Upper lobe of right lung (tissue), 1 donor: ENCODE results near the gene DIPK1B. TPM values are rescaled to one million over a fixed set of nuclear protein-coding genes. Genes with fewer than 3 reads are reported as not detected.

ENCODE experiments used
- ATAC-seq: fragments of 200-7000 bp; cut with Tn5 transposase; one replicate; pipeline ENCODE4 v1.9.1; 2020; ENCODE audit warnings: mild to moderate bottlenecking, moderate library complexity
- DNase-seq: peaks from one replicate; pipeline ENCODE4 v3.0.0-alpha.2; 2020
- H3K27ac ChIP-seq: fragments of 200-600 bp; one replicate; pipeline ENCODE4 v1.8.0; 2022
- H3K27me3 ChIP-seq: fragments of 200-600 bp; one replicate; pipeline ENCODE4 v1.8.0; 2022; ENCODE audit warnings: mild to moderate bottlenecking
- H3K36me3 ChIP-seq: fragments of 200-600 bp; one replicate; pipeline ENCODE4 v1.8.0; 2022
- H3K4me1 ChIP-seq: fragments of 200-600 bp; one replicate; pipeline ENCODE4 v1.8.0; 2022
- H3K4me3 ChIP-seq: fragments of 200-600 bp; one replicate; pipeline ENCODE4 v1.8.0; 2022; ENCODE audit warnings: mild to moderate bottlenecking
- H3K9me3 ChIP-seq: fragments of 200-600 bp; one replicate; pipeline ENCODE4 v1.8.0; 2022
- CTCF ChIP-seq: fragments of 200-600 bp; IDR thresholded peaks from one replicate; pipeline ENCODE4 v1.8.0; 2022; ENCODE audit warnings: antibody characterized with exemption
- intact Hi-C: fragments of 100-400 bp; cut with DNase I; formaldehyde crosslinking; loops from one replicate; pipeline ENCODE4 v1.11.0; 2022
- total RNA-seq: library from RNA; stranded (reverse); fragmentation: NEBNext Ultra II Directional; extraction: Animal tissue kit (Norgen Biotek cat#: 25700); gene quantifications from one replicate; pipeline ENCODE4 v1.2.1, GENCODE V29; 2021
- donor health status: DM: no; HTN: yes; CAD: no; lungs with severe emphysema.

Gene DIPK1B
- total RNA-seq, 1 donor from 2014 or later: 17.7 TPM

- intact Hi-C loops: no loop called here
- Histone ChIP-seq H3K9me3 (no peaks in the 10 kb centered on the region), H3K27ac (no peak within 1 kb of the TSS), H3K4me3 (peak within 1 kb of the TSS; percentile 23), H3K27me3 (peaks cover 31% of the 10 kb centered on the region), H3K36me3 (no peaks in the 10 kb centered on the region), H3K4me1 (peaks cover 17% of the 10 kb centered on the region)
- ATAC-seq: peak; percentile 9
- TF ChIP-seq CTCF: peak; percentile 23
- no peak for DNase-seq
Observed at GRCh38 chr9:136742591-136743391, 30.4 kb downstream of the DIPK1B start, which contains the start of gene LCN10. TSS of gene LCN10 (minus strand) at chr9:136742940. CDS start at chr9:136742903, 37 bp downstream.

DNA sequence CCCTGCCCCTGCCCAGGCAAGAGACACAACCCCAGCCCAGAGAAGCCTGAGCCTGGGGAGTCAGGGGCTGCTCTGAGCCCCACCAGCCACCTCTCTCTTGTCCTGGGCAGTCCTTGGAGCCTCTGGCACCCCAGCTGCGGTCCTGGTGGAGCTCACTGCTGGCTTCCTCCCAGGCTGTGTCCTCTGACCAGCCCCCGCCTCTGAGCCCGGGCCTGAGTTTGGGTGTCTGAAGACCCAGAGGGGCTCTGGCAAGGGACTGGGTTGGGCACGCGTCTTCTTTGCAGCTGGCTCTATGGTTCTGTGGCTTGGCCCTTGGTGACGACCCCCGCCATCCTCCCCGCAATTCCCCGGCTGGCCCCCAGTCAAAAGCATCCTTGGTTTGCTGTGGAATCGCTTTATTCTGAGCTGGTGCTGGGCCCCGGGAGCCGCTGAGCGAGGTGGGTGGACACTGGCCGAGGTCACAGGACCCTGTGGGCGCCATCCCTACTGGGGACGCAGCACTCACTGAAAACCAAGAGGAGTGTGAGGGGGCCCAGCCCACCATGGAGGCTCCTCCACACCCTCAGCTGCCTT is 31.4 kb downstream of the DIPK1B start:
- no peak overlapping the region for H3K27ac ChIP-seq
- DNase-seq: no peak
- H3K27me3 ChIP-seq: peaks cover 31% of the 10 kb centered on the region
- no peak for TF ChIP-seq CTCF
- no peak overlapping the region for H3K4me3 ChIP-seq
- peaks cover 23% of the 10 kb centered on the region for H3K4me1 ChIP-seq
- no peak for ATAC-seq
- H3K9me3 ChIP-seq: no peaks in the 10 kb centered on the region
- intact Hi-C loops: no loop called here
- no peaks in the 10 kb centered on the region for H3K36me3 ChIP-seq

- no peak for DNase-seq
- peaks cover 31% of the 10 kb centered on the region for H3K27me3 ChIP-seq
- no peaks in the 10 kb centered on the region for H3K9me3 ChIP-seq
- no peak overlapping the region for H3K4me3 ChIP-seq
- no peak overlapping the region for H3K27ac ChIP-seq
- TF ChIP-seq CTCF: no peak
- ATAC-seq: no peak
- intact Hi-C loops: no loop called here
- H3K36me3 ChIP-seq: no peaks in the 10 kb centered on the region
- H3K4me1 ChIP-seq: peaks cover 29% of the 10 kb centered on the region
Observed at GRCh38 chr9:136744773-136745172, 32.4 kb downstream of the DIPK1B start.

DNA sequence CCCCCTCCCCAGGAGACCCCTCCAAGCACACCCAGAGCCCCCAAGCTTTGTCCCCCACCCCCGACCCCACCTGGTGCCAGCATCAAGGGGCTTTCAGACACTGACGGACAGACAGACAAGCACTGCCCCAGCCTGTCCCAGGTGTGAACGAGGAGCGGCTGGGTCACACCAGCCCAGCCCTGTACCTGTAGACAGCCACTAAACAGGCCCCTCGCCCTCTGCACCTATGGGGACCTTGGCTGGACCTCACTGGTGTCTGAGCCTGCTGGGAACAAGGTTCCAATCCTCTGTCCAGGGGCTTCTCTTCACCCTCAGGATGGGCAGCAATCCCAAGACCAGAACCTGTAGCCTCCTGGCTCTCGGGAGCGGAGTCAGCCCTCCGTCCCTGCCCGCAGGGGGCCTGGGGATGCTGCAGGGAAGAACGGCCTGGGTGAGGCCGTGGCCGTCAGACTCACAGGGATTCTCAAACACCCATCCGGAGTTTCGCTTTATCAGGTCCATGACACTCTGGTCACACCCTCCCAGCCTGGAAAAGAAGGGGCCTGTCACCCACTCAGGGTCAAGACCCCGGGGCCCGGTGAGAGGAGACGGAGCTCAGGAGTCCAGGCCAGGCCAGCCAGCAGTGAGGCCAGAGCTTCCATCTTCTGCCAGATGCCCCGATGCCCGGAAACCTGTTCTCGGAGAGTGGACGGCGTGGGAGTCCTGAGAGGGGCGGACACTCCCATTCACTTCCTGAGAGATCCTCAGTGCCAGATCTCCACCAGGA is 33.2 kb downstream of the DIPK1B start:
- Histone ChIP-seq H3K27ac (no peak overlapping the region), H3K36me3 (no peaks in the 10 kb centered on the region), H3K27me3 (peaks cover 31% of the 10 kb centered on the region), H3K4me1 (peaks cover 29% of the 10 kb centered on the region), H3K9me3 (no peaks in the 10 kb centered on the region), H3K4me3 (peak overlapping the region; percentile 21)
- no peak for TF ChIP-seq CTCF
- DNase-seq (no peak), ATAC-seq (no peak)
- intact Hi-C loops: no loop called here

GRCh38 chr9:136746155-136746490 is 33.8 kb downstream of the DIPK1B start:
- no peak for ATAC-seq
- H3K4me1 ChIP-seq: peaks cover 26% of the 10 kb centered on the region
- intact Hi-C loops: no loop called here

More at GRCh38 chr9:136746155-136746490, 33.8 kb downstream of the DIPK1B start:
- no peak for DNase-seq
- no peak overlapping the region for H3K4me3 ChIP-seq
- H3K36me3 ChIP-seq: no peaks in the 10 kb centered on the region
- TF ChIP-seq CTCF: no peak
- peaks cover 31% of the 10 kb centered on the region for H3K27me3 ChIP-seq
- no peaks in the 10 kb centered on the region for H3K9me3 ChIP-seq
- no peak overlapping the region for H3K27ac ChIP-seq
